HG03108 (cell line): ENCODE data around the gene TCTA.
"Not testable (repeated sequence)": the region's sequence is repeated elsewhere in the genome, so short reads cannot be mapped to it uniquely, and the experiment has no call there.

ENCODE experiments used
- ATAC-seq: cut with Tn5 transposase; IDR thresholded peaks from one replicate; pipeline ENCODE4 v1.9.1; 2021; ENCODE audit warnings: moderate library complexity; ENCODE audit not compliant: unreplicated experiment

TCTA gene

GRCh38 chr3:49411968-49412631 lies at the start of gene TCTA, which contains the start of gene RHOA:
TSS of gene TCTA (plus strand) at chr3:49412423. CDS start at chr3:49412427, 4 bp downstream.
TSS of gene RHOA (minus strand) at chr3:49411976. CDS start at chr3:49375589, 36,387 bp downstream.
- peak; percentile 71 for ATAC-seq

GRCh38 chr3:49362561-49362960 lies 49.7 kb upstream of the TCTA start:
- ATAC-seq: no peak

DNA sequence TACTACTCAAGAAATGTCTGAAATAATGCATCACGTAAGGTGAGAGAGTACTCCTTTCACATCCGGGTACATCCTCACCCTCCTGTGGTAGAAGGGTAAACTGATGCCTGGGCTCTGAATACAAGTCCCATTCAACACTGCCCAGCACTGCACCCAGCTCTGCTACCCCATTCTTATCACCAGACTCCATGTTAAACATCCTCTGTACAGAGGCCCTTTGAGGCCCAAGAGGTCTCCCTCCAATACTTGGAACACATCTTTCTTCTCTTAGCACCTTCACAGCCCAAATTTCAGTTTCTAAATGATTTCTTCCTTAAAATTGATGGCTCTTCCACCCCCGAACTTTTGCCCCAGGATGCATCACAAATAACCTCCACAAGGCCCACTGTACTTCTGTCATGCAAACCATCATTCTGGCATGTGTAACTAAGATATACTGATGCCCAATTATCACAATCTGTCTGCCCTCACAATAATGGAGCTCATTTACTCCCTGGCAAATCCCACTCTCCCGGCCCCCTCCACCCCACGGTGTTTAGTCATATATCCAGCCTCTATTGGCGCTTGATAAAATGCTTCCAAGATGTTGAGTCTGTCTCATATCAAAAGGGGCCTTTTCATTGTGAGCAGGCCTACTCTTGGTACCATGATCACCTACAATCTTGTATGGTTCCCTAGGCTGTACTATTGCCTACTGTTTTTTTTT lies 41.5 kb upstream of the TCTA start:
- no peak for ATAC-seq

- no peak for ATAC-seq
Measured at GRCh38 chr3:49371946-49372345, 40.3 kb upstream of the TCTA start.

DNA sequence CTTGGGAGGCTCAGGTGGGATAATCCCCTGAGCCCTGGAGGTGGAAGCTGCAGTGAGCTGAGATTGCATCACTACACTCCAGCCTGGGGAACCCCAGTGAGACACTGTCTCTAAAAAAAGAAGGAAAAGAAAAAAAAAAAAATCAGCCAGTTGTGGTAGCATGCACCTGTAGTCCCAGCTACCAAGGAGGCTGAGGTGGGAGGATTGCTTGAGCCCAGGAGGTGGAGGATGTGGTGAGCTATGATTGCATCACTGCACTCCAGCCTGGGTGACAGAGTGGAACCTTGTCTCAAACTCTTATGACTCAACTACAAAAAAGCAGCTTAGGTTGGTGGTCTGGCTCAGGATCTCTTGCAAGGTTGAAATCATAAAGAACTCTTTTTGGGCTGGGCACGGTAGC lies 34.7 kb upstream of the TCTA start:
- ATAC-seq: no peak

GRCh38 chr3:49378249-49378895 lies 33.9 kb upstream of the TCTA start:
- ATAC-seq: no peak

GRCh38 chr3:49383387-49383786 lies 28.8 kb upstream of the TCTA start:
- ATAC-seq: no peak

DNA sequence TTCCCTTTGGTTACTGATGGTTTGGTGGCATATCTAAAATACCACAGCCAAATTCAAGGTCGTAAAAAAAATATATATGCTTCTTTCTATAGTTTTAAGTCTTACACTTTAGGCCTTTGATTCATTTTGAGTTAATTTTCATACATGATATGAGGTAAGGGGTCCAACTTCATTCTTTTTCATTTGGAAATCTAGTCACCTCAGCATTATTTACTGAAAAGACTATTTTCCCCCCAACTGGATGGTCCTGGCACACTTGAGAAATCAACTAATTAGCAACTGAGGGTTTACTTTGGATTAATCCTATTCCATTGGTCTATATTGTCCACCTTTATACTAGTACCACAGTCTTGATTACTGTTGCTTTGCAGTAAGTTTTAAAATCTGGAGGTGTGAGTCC lies 26.6 kb upstream of the TCTA start:
- ATAC-seq: no peak

GRCh38 chr3:49386056-49386756 lies 26.0 kb upstream of the TCTA start:
- ATAC-seq: no peak

DNA sequence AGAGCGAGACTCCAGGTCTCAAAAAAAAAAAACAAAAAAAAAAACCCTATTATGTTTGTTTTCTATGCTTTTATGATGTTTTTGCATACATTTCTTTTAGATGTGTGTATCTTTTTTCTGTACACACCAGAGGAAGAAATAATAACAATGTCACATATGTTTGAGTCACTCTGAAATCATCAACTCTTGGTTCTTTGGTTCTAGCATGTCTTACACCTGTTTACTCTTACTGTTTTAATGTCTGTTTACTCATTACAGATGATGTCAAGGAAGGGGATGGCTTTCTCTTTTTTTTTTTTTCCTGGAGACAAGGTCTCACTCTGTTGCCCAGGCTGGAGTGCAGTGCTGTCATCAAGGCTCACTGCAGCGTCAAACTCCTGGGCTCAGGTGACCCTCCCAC lies 24.5 kb upstream of the TCTA start:
- no peak for ATAC-seq

- no peak for ATAC-seq
Measured at GRCh38 chr3:49388289-49388820, 23.9 kb upstream of the TCTA start.

DNA sequence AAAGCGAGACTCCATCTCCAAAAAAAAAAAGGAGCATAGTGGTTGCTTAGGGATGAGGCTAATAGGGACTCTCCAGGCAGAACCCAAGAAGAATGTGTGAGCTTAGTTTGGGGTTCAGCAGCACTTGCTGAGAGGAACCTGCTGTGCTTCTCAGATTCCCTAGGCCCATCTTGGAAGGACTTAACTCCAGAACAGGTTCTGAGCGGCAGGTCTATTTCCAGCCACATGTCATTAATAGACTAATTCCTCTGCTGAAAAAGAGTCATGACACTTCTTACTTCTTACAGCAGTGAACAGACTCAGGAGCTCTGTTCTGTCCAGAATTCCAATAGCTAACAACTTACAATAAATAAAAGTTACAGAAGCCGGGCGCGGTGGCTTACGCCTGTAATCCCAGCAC lies 22.9 kb upstream of the TCTA start:
- no peak for ATAC-seq

DNA sequence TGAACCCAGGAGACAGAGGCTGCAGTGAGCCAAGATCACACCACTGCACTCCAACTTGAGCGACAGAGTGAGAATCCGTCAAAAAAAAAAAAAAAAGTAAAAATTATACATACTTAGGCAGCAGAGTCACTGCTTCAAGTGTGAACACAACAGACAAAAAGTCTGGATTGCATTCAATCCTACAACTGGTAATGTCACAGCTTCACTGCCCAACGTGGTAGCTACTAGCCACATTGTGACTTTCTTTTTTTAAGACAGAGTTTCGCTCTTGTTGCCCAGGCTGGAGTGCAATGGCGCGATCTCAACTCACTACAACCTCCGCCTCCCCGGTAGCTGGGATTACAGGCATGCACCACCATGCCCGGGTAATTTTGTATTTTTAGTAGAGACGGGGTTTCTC lies 20.9 kb upstream of the TCTA start:
- not testable (repeated sequence) for ATAC-seq

DNA sequence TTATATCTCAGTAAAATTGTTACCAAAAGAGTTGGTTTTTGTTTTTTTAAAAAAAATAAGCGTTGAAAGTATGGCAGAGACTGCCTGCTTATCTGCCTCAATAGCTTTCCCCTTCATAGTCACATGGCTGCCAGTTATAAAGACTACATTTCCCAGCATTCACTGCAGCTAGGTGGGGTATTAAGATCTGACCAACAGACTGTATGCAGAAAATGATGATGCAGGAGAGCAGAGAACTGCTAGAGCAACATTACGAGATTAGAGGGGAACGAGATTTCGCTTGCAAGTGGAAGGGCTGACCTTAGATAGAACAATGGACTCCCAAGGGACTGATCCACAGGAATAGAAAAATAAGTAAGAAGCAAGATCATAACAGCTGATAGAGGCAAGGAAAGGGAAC lies 14.8 kb upstream of the TCTA start:
- no peak for ATAC-seq

GRCh38 chr3:49399461-49399860 lies 12.8 kb upstream of the TCTA start:
- no peak for ATAC-seq

DNA sequence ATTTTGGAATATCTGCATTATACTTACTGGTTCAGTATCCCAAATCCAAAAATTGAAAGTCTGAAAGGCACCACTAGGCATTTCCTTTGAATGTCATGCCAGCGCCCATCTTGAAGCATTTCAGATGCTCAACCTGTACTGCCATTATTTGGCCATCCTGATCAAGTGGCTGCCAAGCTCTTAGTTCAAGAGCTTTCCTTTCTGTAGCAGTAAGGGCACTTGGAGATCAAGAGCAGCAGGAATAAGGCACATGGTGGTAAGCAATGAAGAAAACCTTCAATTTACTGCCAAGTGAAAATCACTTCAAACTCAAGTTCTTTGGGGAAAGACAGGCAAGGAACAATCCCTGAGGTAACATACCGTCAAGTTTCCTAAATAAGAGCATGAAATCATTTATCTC lies 10.5 kb upstream of the TCTA start:
- no peak for ATAC-seq

GRCh38 chr3:49403891-49404290 lies 8.3 kb upstream of the TCTA start:
- ATAC-seq: no peak

DNA sequence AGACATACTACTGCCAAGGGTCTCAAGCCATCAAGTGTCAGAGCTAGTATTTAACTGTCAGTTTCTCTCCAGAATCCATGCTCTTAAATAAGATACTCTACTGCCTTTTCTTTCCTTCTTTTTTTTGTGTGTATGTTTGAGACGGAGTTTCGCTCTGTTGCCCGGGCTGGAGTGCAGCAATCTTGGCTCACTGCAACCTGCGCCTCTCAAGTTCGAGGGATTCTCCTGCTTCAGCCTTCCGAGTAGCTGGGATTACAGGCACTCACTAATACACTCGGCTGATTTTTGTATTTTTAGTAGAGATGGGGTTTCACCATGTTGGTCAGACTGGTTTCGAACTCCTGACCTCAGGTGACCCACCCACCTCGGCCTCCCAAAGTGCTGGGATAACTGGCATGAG lies 6.7 kb upstream of the TCTA start:
- not testable (repeated sequence) for ATAC-seq

- no peak for ATAC-seq
Measured at GRCh38 chr3:49406571-49407565, 5.4 kb upstream of the TCTA start.
